ENCODE data around the gene AHDC1.

Gene AHDC1

GRCh38 chr1:27520651-27521050, 83.3 kb downstream of the AHDC1 start:
- DNase-seq (ENCODE audit: extremely low read depth, insufficient read length): no peak
- TF ChIP-seq CTCF (IDR thresholded peaks at IDR 0.05; ENCODE audit: insufficient read depth, low read length, poor library complexity, severe bottlenecking): no peak
- no peak overlapping the region for H3K4me3 ChIP-seq (replicated peaks; ENCODE audit: low read depth, low read length)
- no peaks in the 10 kb centered on the region for H3K36me3 ChIP-seq (ENCODE audit: control insufficient read depth, insufficient read depth, low read length)
- H3K27me3 ChIP-seq (replicated peaks; ENCODE audit: control insufficient read depth, insufficient read depth, low read length): no peaks in the 10 kb centered on the region

- no peak for TF ChIP-seq CTCF (IDR thresholded peaks at IDR 0.05; ENCODE audit: insufficient read depth, low read length, poor library complexity, severe bottlenecking)
- H3K27me3 ChIP-seq (replicated peaks; ENCODE audit: control insufficient read depth, insufficient read depth, low read length): no peaks in the 10 kb centered on the region
- no peak overlapping the region for H3K4me3 ChIP-seq (replicated peaks; ENCODE audit: low read depth, low read length)
- DNase-seq (ENCODE audit: extremely low read depth, insufficient read length): no peak
- H3K36me3 ChIP-seq (ENCODE audit: control insufficient read depth, insufficient read depth, low read length): no peaks in the 10 kb centered on the region
These were observed 84.3 kb downstream of the AHDC1 start for GRCh38 chr1:27519331-27520258.

- no peak for TF ChIP-seq CTCF (IDR thresholded peaks at IDR 0.05; ENCODE audit: insufficient read depth, low read length, poor library complexity, severe bottlenecking)
- Histone ChIP-seq H3K27me3 (replicated peaks; ENCODE audit: control insufficient read depth, insufficient read depth, low read length) (no peaks in the 10 kb centered on the region), H3K36me3 (ENCODE audit: control insufficient read depth, insufficient read depth, low read length) (no peaks in the 10 kb centered on the region), H3K4me3 (replicated peaks; ENCODE audit: low read depth, low read length) (no peak overlapping the region)
- no peak for DNase-seq (ENCODE audit: extremely low read depth, insufficient read length)
These were observed 85.1 kb downstream of the AHDC1 start for GRCh38 chr1:27518808-27519207.

GRCh38 chr1:27517907-27518718, 85.8 kb downstream of the AHDC1 start:
- no peaks in the 10 kb centered on the region for H3K36me3 ChIP-seq (ENCODE audit: control insufficient read depth, insufficient read depth, low read length)
- H3K4me3 ChIP-seq (replicated peaks; ENCODE audit: low read depth, low read length): no peak overlapping the region
- TF ChIP-seq CTCF (IDR thresholded peaks at IDR 0.05; ENCODE audit: insufficient read depth, low read length, poor library complexity, severe bottlenecking): no peak
- DNase-seq (ENCODE audit: extremely low read depth, insufficient read length): no peak
- H3K27me3 ChIP-seq (replicated peaks; ENCODE audit: control insufficient read depth, insufficient read depth, low read length): no peaks in the 10 kb centered on the region

- DNase-seq (ENCODE audit: extremely low read depth, insufficient read length): no peak
These were observed 86.6 kb downstream of the AHDC1 start for GRCh38 chr1:27517301-27517700.

More at GRCh38 chr1:27517301-27517700, 86.6 kb downstream of the AHDC1 start:
- TF ChIP-seq CTCF (IDR thresholded peaks at IDR 0.05; ENCODE audit: insufficient read depth, low read length, poor library complexity, severe bottlenecking): no peak
- Histone ChIP-seq H3K36me3 (ENCODE audit: control insufficient read depth, insufficient read depth, low read length) (no peaks in the 10 kb centered on the region), H3K27me3 (replicated peaks; ENCODE audit: control insufficient read depth, insufficient read depth, low read length) (no peaks in the 10 kb centered on the region), H3K4me3 (replicated peaks; ENCODE audit: low read depth, low read length) (no peak overlapping the region)
